NCI-H2081 treated with DMSO at 0.1 percent for 48 hours (cell line): ENCODE measurements around the gene OR8H3.
"Not testable (repeated sequence)": the region's sequence is repeated elsewhere in the genome, so short reads cannot be mapped to it uniquely, and the experiment has no call there.

Source experiments
- DNase-seq: peaks from one replicate; lab custom pipeline; 2025; lab: John Stamatoyannopoulos, UW

OR8H3 gene, protein sequence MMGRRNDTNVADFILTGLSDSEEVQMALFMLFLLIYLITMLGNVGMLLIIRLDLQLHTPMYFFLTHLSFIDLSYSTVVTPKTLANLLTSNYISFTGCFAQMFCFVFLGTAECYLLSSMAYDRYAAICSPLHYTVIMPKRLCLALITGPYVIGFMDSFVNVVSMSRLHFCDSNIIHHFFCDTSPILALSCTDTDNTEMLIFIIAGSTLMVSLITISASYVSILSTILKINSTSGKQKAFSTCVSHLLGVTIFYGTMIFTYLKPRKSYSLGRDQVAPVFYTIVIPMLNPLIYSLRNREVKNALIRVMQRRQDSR

DNA sequence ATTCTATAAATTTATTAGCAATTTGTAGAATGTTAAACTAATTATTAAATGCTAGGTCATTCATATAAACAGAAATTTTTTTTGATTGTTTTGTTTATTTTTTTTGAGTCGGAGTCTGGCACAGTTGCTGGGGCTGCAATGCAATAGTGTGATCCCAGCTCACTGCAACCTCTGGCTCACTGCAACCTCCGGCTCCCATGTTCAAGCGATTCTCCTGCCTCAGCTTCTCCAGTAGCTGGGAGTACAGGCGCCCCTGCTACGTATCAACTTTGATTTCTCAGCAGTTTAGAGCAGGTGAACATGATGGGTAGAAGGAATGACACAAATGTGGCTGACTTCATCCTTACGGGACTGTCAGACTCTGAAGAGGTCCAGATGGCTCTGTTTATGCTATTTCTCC lies at the start of gene OR8H3:
Gene OR8H3, plus strand, starts transcription at position 301 of the 400 bp plus-strand sequence. Its CDS starts 0 bp downstream, at position 301.
- no peak for DNase-seq

DNA sequence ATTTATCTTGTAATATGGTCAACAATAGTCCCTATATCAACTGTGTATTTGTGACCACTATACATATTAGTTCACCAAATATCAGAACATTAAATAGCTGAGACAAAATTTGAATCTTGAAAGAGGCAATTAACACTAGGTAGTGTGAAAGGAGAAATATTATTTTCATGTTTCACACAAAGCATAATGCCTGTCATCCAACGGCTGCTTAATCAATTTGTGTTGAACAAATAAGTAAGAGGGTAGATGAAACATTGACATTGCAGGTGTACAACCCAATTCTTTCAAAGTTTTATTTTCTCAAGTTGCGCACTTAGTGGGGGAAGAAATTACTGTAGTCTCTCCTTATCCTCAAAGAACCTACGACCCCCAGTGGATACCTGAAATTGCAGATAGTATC lies 32.5 kb upstream of the OR8H3 start:
- no peak for DNase-seq

DNA sequence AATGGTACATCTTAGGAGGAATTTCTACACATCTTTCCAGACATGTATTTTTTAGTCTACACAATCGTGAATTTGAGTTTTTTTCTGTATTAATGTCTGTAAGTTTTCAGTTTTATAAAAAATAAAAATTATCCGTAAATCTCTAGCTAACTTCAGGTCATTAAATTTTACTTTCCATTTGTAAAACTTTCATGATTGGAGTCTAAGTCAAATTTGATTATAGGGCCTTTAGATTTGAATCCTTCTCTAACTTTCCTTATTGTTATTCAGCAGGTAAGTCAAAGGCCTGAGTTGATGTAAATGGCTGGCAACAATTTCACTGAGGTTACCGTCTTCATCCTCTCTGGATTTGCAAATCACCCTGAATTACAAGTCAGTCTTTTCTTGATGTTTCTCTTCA lies 29.2 kb upstream of the OR8H3 start, which contains the start of gene OR8I2:
Gene OR8I2, plus strand, starts transcription at position 301 of the 400 bp plus-strand sequence. Its CDS starts 0 bp downstream, at position 301.
- no peak for DNase-seq

DNA sequence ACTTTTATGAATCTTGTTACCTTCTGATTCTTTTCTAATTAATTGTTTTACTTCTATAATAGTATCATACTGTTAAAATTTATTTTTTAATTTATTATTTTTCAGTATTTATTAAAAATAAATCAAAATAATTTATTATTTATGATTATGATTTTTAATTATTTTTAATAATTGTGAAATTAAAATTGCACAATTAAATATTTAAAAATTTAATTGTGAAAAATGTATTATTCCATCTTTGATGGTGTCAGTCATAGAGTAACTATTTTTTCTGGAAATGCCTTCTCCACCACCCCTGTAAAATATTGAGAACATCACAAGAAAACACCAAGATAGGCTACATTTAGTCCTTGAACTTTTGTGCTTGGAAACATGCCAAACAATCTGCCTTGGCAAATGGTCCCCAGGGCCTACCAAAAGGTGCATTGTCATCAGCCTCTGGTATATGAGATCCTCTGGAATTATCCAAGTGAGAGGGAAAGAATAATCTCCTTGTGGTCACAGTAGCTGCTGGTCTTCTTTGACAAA lies 18.9 kb upstream of the OR8H3 start, which contains the start of gene OR8H2:
Gene OR8H2, plus strand, starts transcription at position 478 of the 528 bp plus-strand sequence. CDS start 1,356 bp downstream, outside the sequence.
- DNase-seq = no peak

GRCh38 chr11:56140151-56140661 lies 18.0 kb downstream of the OR8H3 start, which contains the start of gene OR8J3:
Gene OR8J3, minus strand, starts transcription at chr11:56140201. Its CDS starts 2,483 bp downstream, at chr11:56137718.
- DNase-seq = no peak

DNA sequence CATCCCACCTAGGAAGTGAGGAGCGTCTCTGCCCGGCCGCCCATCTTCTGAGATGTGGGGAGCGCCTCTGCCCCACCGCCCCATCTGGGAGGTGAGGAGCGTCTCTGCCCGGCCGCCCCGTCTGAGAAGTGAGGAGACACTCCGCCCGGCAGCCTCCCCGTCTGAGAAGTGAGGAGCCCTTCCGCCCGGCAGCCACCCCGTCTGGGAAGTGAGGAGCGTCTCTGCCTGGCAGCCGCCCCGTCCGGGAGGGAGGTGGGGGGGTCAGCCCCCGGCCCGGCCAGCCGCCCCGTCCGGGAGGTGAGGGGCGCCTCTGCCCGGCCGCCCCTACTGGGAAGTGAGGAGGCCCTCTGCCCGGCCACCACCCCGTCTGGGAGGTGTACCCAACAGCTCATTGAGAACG lies 21.5 kb downstream of the OR8H3 start:
- DNase-seq = not testable (repeated sequence)

GRCh38 chr11:56151376-56151775 lies 29.2 kb downstream of the OR8H3 start:
- no peak for DNase-seq

GRCh38 chr11:56152333-56152732 lies 30.2 kb downstream of the OR8H3 start:
- no peak for DNase-seq

DNA sequence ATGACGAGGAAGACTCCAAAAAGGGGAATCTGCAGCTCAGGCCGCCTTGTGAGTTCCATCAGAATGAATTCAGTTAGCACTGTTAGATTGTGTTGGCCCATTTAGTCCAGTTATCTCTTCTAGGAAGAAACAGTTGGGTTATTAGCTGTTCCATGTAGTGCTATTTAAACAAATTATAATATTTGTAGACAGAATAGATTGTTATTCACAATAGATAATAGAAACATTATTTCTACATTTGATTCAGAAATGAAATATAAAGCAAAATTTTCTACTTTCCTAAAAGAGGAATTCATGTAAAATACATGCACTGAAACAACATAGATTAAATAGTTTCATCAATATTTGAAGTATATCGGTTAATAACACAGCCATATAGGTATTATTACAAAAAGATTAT lies 38.0 kb downstream of the OR8H3 start, which contains the start of gene OR8K5:
Gene OR8K5, minus strand, starts transcription at position 101 of the 400 bp plus-strand sequence. Its CDS starts 0 bp downstream, at position 101.
- DNase-seq = no peak

DNA sequence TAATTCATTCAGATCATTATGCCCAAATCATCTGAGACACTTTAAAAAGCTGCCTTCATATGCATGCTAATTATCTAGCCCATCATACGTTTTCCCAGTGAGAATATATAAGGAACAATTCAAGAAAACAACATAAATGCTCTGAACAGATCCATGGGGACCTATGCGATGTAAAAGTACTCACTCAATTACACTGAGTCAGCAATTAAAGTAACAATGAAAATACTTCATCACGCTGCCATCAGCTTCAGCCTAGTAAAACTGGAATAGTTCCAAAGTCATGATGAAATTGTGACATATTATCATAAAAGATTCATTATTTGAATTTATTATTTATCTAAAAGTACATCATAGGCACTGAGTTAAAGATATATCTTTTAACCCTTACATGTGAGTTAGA lies 41.6 kb downstream of the OR8H3 start:
- no peak for DNase-seq

DNA sequence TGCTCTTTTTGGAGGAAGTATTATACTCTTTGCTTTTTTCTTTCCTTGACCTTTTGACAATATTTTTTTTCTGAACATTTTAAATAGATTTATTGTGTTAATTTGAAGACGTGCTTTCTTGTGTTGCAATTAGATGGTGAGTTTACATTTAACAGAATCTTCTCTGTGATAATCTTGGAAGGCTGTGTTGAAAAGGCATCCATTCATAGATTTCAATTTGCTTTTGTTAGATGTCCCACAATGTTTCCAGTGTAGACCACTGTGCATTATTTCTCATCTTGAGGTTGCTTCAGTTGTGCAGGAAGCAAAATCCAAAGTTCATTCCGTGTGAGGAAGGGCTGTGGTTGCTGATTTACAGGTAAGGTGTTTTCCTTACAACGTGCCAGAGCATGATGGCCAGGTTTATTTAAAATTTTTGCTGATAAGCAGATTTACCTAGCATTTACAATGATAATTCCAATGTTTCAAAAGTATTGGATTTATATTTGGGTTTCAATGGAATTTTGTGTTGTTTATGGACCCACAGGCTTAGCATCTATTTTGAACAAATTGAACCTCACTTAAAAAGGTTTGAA lies 50.2 kb downstream of the OR8H3 start:
- DNase-seq = no peak
